Testis (tissue), 2 donors: ENCODE measurements around the gene CHCHD6.

Experiments used
- POLR2A ChIP-seq: fragments of 450-650 bp; IDR thresholded peaks from one replicate; pipeline ENCODE4 v1.6.1; 2017; ENCODE audit warnings: antibody characterized with exemption, mild to moderate bottlenecking, moderate library complexity
- TF ChIP-seq, protein P1 (sequence below), 3 experiments: fragments of 450-650 bp in 2 of 3; fragments of 200-600 bp in 1 of 3; sonication (generic) in 1 of 3; IDR thresholded peaks; one replicate each; pipeline ENCODE4 v1.5.1; 2016 to 2019; ENCODE audit warnings: antibody characterized with exemption in 3 of 3, mild to moderate bottlenecking in 2 of 3, moderate library complexity in 1 of 3

DNA sequence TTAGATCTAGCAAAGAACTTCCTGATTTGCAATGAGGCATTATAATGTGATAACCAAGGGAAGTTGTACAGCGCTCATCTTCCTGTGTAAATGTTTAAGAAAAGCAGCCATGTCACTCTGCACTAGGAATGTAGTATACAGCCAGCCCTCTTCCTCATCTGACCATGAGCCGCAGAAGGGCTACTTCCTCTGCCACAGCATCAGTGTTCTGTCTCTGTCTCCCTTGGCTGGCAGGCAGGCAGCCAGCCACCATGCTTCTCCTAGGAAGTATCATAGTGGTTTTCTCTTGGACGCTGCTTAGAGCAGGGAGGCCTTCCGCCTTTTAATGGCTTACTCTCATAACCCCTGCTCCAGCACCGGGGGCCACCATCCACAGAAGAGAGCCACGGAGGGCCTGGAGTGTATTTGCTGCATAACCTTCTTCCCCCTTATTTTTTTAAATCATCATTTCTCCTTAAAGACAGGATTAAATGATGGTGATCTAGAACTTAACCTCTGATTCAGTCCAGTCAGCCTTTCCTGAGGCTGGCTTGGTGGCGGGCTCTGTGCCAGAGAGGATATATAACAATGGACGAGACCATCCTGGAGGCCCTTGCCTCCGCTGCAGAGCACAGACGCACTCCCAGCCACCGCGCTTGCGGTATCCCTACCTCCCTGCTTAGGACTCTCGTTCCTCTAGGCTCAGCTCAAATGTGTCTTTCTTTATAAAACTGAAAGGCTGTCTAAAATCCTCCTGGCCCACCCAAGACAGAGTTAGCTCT, 221.6 kb downstream of the CHCHD6 start:
- TF ChIP-seq, protein P1, sequence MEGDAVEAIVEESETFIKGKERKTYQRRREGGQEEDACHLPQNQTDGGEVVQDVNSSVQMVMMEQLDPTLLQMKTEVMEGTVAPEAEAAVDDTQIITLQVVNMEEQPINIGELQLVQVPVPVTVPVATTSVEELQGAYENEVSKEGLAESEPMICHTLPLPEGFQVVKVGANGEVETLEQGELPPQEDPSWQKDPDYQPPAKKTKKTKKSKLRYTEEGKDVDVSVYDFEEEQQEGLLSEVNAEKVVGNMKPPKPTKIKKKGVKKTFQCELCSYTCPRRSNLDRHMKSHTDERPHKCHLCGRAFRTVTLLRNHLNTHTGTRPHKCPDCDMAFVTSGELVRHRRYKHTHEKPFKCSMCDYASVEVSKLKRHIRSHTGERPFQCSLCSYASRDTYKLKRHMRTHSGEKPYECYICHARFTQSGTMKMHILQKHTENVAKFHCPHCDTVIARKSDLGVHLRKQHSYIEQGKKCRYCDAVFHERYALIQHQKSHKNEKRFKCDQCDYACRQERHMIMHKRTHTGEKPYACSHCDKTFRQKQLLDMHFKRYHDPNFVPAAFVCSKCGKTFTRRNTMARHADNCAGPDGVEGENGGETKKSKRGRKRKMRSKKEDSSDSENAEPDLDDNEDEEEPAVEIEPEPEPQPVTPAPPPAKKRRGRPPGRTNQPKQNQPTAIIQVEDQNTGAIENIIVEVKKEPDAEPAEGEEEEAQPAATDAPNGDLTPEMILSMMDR (IDR thresholded peaks at IDR 0.05), result no peak
- no peak for TF ChIP-seq POLR2A
